WTC11 (cell line): ENCODE measurements around the gene CD6. TPM values are rescaled to one million over a fixed set of nuclear protein-coding genes. Genes with fewer than 3 reads are reported as not detected.

ENCODE experiments used
- ATAC-seq: fragments of 200-7000 bp; cut with Tn5 transposase; 2 replicates; pipeline ENCODE4 v1.10.0; 2021; ENCODE audit warnings: mild to moderate bottlenecking, moderate library complexity
- CTCF ChIA-PET: fragments of 300-600 bp; sonication (Branson Sonifier 250); formaldehyde crosslinking; loops from one replicate; lab custom pipeline; 2021; ENCODE audit warnings: antibody characterized with exemption; lab: Charles Lee
- POLR2A ChIA-PET: fragments of 350-600 bp; sonication (Branson Sonifier 250); formaldehyde crosslinking; loops from one replicate; lab custom pipeline; 2021; ENCODE audit warnings: antibody characterized with exemption; lab: Charles Lee
- DNase-seq: peaks from one replicate; pipeline ENCODE4 v3.0.0; 2021; ENCODE audit warnings: low spot score
- H3K27ac Mint-ChIP-seq: 2 replicates; pipeline ENCODE4 v1.8.0; 2021; ENCODE audit warnings: mixed read lengths
- H3K27me3 Mint-ChIP-seq: 2 replicates; pipeline ENCODE4 v1.8.0; 2021; ENCODE audit warnings: low read depth, mild to moderate bottlenecking, moderate library complexity, mixed read lengths
- H3K36me3 Mint-ChIP-seq: 2 replicates; pipeline ENCODE4 v1.8.0; 2021; ENCODE audit warnings: mixed read lengths
- H3K4me1 Mint-ChIP-seq: 2 replicates; pipeline ENCODE4 v1.8.0; 2022; ENCODE audit warnings: mixed read lengths
- H3K4me3 Mint-ChIP-seq: 2 replicates; pipeline ENCODE4 v1.8.0; 2021; ENCODE audit warnings: mild to moderate bottlenecking, moderate library complexity, mixed read lengths
- H3K9me3 Mint-ChIP-seq: 2 replicates; pipeline ENCODE4 v1.8.0; 2021; ENCODE audit warnings: mixed read lengths
- ATF1 ChIP-seq: sonication (generic); formaldehyde crosslinking; IDR thresholded peaks from 2 replicates; pipeline ENCODE4 v1.8.1; 2023; ENCODE audit warnings: mild to moderate bottlenecking, moderate library complexity, missing genetic modification reagents
- HMGA2 ChIP-seq: fragments of 250-450 bp; sonication (Bioruptor Pico); IDR thresholded peaks from 2 replicates; pipeline ENCODE4 v1.4.0; 2021; ENCODE audit warnings: mild to moderate bottlenecking, moderate library complexity
- IRF2 ChIP-seq: sonication (generic); formaldehyde crosslinking; IDR thresholded peaks from 2 replicates; pipeline ENCODE4 v1.8.0; 2022; ENCODE audit warnings: low read depth, missing genetic modification reagents, borderline replicate concordance
- KAT7 ChIP-seq: sonication (generic); formaldehyde crosslinking; IDR thresholded peaks from 2 replicates; pipeline ENCODE4 v1.8.1; 2023; ENCODE audit warnings: missing genetic modification reagents, mild to moderate bottlenecking, borderline replicate concordance
- SMAD4 ChIP-seq: sonication (generic); formaldehyde crosslinking; IDR thresholded peaks from 2 replicates; pipeline ENCODE4 v1.8.0; 2022; ENCODE audit warnings: mild to moderate bottlenecking, missing genetic modification reagents
- SP1 ChIP-seq: sonication (generic); formaldehyde crosslinking; conservative IDR thresholded peaks from 2 replicates; pipeline ENCODE4 v1.8.1; 2022; ENCODE audit warnings: missing genetic modification reagents
- ZNF121 ChIP-seq: sonication (generic); formaldehyde crosslinking; IDR thresholded peaks from 2 replicates; pipeline ENCODE4 v1.8.0; 2023; ENCODE audit warnings: missing genetic modification reagents
- total RNA-seq: library from RNA; stranded (reverse); gene quantifications from 3 replicates; pipeline ENCODE4 v1.2.3, GENCODE V29; 2021
- TF ChIP-seq, protein P1 (sequence below): sonication (generic); formaldehyde crosslinking; IDR thresholded peaks from 2 replicates; pipeline ENCODE4 v1.8.1; 2022; ENCODE audit warnings: low read depth, missing genetic modification reagents, borderline replicate concordance
- TF ChIP-seq, protein P2 (sequence below): sonication (generic); formaldehyde crosslinking; IDR thresholded peaks from 2 replicates; pipeline ENCODE4 v1.8.0; 2022; ENCODE audit warnings: mild to moderate bottlenecking, missing genetic modification reagents
- TF ChIP-seq, protein P3 (sequence below): sonication (generic); formaldehyde crosslinking; IDR thresholded peaks from 2 replicates; pipeline ENCODE4 v1.8.0; 2023; ENCODE audit warnings: mild to moderate bottlenecking, missing genetic modification reagents
- TF ChIP-seq, protein P4 (sequence below): sonication (generic); formaldehyde crosslinking; IDR thresholded peaks from 2 replicates; pipeline ENCODE4 v1.8.1; 2022; ENCODE audit warnings: low read depth, mild to moderate bottlenecking, moderate library complexity, missing genetic modification reagents, borderline replicate concordance
- TF ChIP-seq, protein P5 (sequence below): sonication (generic); formaldehyde crosslinking; IDR thresholded peaks from 2 replicates; pipeline ENCODE4 v1.8.1; 2022; ENCODE audit warnings: missing genetic modification reagents, borderline replicate concordance
- TF ChIP-seq, protein P6 (sequence below): fragments of 250-450 bp; sonication (Bioruptor Pico); IDR thresholded peaks from 2 replicates; pipeline ENCODE4 v1.9.0; 2021; ENCODE audit warnings: mild to moderate bottlenecking, borderline replicate concordance
- TF ChIP-seq, protein P7 (sequence below): fragments of 250-450 bp; sonication (Bioruptor Pico); IDR thresholded peaks from 2 replicates; pipeline ENCODE4 v1.9.0; 2021; ENCODE audit warnings: mild to moderate bottlenecking

The CD6 gene
- total RNA-seq, 1 experiment from 2014 or later, result 1.0 TPM

DNA sequence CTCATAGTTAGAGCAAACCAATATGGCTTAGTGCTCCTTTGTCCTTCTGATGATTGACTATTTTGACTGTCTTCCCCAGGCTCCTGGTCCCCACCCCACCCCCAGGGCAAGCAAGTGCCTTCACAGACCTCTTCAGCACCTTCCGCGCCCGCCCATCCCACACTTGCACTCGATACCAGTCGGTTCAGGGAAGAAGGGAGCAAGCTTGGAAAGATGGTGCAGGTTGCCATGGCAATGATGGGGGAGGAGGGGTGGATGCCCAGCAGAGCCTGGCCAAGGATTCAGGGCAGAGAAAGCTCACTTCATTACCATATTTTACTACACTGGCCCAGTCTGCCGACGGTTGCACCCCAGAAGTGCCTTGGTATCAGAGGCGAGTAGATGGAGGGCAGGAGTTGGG is 45.0 kb upstream of the CD6 start:
- ATAC-seq, result no peak
- H3K4me3 Mint-ChIP-seq, result peak overlapping the region; percentile 88; the same call in 1 of the 2 replicates
- CTCF ChIA-PET, result interaction anchor here (2.0 kb wide), 1 partner anchor 11 kb away, joined by 4 read pairs; no protein-coding TSS in a partner anchor

More for the DNA sequence above, 45.0 kb upstream of the CD6 start:
- Mint-ChIP-seq H3K36me3 (peaks cover 18% of the 10 kb centered on the region), H3K9me3 (no peaks in the 10 kb centered on the region), H3K4me1 (peaks cover 20% of the 10 kb centered on the region), H3K27me3 (no peaks in the 10 kb centered on the region; the same call in 1 of the 2 replicates), H3K27ac (no peak overlapping the region)
- TF ChIP-seq, protein P1, sequence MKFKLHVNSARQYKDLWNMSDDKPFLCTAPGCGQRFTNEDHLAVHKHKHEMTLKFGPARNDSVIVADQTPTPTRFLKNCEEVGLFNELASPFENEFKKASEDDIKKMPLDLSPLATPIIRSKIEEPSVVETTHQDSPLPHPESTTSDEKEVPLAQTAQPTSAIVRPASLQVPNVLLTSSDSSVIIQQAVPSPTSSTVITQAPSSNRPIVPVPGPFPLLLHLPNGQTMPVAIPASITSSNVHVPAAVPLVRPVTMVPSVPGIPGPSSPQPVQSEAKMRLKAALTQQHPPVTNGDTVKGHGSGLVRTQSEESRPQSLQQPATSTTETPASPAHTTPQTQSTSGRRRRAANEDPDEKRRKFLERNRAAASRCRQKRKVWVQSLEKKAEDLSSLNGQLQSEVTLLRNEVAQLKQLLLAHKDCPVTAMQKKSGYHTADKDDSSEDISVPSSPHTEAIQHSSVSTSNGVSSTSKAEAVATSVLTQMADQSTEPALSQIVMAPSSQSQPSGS (CRISPR knock-in tag), result no peak
- TF ChIP-seq KAT7 (CRISPR knock-in tag) (no peak), ATF1 (CRISPR knock-in tag) (no peak), SMAD4 (no peak), IRF2 (CRISPR knock-in tag) (no peak), ZNF121 (CRISPR knock-in tag) (no peak), SP1 (CRISPR knock-in tag) (no peak), HMGA2 (no peak)
- TF ChIP-seq, protein P2, sequence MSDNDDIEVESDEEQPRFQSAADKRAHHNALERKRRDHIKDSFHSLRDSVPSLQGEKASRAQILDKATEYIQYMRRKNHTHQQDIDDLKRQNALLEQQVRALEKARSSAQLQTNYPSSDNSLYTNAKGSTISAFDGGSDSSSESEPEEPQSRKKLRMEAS (CRISPR knock-in tag), result no peak
- TF ChIP-seq, protein P3, sequence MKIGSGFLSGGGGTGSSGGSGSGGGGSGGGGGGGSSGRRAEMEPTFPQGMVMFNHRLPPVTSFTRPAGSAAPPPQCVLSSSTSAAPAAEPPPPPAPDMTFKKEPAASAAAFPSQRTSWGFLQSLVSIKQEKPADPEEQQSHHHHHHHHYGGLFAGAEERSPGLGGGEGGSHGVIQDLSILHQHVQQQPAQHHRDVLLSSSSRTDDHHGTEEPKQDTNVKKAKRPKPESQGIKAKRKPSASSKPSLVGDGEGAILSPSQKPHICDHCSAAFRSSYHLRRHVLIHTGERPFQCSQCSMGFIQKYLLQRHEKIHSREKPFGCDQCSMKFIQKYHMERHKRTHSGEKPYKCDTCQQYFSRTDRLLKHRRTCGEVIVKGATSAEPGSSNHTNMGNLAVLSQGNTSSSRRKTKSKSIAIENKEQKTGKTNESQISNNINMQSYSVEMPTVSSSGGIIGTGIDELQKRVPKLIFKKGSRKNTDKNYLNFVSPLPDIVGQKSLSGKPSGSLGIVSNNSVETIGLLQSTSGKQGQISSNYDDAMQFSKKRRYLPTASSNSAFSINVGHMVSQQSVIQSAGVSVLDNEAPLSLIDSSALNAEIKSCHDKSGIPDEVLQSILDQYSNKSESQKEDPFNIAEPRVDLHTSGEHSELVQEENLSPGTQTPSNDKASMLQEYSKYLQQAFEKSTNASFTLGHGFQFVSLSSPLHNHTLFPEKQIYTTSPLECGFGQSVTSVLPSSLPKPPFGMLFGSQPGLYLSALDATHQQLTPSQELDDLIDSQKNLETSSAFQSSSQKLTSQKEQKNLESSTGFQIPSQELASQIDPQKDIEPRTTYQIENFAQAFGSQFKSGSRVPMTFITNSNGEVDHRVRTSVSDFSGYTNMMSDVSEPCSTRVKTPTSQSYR (CRISPR knock-in tag), result no peak
- TF ChIP-seq, protein P4, sequence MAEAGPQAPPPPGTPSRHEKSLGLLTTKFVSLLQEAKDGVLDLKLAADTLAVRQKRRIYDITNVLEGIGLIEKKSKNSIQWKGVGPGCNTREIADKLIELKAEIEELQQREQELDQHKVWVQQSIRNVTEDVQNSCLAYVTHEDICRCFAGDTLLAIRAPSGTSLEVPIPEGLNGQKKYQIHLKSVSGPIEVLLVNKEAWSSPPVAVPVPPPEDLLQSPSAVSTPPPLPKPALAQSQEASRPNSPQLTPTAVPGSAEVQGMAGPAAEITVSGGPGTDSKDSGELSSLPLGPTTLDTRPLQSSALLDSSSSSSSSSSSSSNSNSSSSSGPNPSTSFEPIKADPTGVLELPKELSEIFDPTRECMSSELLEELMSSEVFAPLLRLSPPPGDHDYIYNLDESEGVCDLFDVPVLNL (CRISPR knock-in tag), result no peak
- TF ChIP-seq, protein P5, sequence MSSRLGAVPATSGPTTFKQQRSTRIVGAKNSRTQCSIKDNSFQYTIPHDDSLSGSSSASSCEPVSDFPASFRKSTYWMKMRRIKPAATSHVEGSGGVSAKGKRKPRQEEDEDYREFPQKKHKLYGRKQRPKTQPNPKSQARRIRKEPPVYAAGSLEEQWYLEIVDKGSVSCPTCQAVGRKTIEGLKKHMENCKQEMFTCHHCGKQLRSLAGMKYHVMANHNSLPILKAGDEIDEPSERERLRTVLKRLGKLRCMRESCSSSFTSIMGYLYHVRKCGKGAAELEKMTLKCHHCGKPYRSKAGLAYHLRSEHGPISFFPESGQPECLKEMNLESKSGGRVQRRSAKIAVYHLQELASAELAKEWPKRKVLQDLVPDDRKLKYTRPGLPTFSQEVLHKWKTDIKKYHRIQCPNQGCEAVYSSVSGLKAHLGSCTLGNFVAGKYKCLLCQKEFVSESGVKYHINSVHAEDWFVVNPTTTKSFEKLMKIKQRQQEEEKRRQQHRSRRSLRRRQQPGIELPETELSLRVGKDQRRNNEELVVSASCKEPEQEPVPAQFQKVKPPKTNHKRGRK (CRISPR knock-in tag), result no peak
- TF ChIP-seq, protein P6, sequence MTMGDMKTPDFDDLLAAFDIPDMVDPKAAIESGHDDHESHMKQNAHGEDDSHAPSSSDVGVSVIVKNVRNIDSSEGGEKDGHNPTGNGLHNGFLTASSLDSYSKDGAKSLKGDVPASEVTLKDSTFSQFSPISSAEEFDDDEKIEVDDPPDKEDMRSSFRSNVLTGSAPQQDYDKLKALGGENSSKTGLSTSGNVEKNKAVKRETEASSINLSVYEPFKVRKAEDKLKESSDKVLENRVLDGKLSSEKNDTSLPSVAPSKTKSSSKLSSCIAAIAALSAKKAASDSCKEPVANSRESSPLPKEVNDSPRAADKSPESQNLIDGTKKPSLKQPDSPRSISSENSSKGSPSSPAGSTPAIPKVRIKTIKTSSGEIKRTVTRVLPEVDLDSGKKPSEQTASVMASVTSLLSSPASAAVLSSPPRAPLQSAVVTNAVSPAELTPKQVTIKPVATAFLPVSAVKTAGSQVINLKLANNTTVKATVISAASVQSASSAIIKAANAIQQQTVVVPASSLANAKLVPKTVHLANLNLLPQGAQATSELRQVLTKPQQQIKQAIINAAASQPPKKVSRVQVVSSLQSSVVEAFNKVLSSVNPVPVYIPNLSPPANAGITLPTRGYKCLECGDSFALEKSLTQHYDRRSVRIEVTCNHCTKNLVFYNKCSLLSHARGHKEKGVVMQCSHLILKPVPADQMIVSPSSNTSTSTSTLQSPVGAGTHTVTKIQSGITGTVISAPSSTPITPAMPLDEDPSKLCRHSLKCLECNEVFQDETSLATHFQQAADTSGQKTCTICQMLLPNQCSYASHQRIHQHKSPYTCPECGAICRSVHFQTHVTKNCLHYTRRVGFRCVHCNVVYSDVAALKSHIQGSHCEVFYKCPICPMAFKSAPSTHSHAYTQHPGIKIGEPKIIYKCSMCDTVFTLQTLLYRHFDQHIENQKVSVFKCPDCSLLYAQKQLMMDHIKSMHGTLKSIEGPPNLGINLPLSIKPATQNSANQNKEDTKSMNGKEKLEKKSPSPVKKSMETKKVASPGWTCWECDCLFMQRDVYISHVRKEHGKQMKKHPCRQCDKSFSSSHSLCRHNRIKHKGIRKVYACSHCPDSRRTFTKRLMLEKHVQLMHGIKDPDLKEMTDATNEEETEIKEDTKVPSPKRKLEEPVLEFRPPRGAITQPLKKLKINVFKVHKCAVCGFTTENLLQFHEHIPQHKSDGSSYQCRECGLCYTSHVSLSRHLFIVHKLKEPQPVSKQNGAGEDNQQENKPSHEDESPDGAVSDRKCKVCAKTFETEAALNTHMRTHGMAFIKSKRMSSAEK (CRISPR knock-in tag), result no peak
- TF ChIP-seq, protein P7, sequence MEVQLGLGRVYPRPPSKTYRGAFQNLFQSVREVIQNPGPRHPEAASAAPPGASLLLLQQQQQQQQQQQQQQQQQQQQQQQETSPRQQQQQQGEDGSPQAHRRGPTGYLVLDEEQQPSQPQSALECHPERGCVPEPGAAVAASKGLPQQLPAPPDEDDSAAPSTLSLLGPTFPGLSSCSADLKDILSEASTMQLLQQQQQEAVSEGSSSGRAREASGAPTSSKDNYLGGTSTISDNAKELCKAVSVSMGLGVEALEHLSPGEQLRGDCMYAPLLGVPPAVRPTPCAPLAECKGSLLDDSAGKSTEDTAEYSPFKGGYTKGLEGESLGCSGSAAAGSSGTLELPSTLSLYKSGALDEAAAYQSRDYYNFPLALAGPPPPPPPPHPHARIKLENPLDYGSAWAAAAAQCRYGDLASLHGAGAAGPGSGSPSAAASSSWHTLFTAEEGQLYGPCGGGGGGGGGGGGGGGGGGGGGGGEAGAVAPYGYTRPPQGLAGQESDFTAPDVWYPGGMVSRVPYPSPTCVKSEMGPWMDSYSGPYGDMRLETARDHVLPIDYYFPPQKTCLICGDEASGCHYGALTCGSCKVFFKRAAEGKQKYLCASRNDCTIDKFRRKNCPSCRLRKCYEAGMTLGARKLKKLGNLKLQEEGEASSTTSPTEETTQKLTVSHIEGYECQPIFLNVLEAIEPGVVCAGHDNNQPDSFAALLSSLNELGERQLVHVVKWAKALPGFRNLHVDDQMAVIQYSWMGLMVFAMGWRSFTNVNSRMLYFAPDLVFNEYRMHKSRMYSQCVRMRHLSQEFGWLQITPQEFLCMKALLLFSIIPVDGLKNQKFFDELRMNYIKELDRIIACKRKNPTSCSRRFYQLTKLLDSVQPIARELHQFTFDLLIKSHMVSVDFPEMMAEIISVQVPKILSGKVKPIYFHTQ, result no peak
- POLR2A ChIA-PET, result no interaction called here
- no peak for DNase-seq
